SIG-M5 treated with dmso at 0.1 percent for 504 hours (cell line): ENCODE results near the gene SMOC1.
"Not testable (repeated sequence)": the region's sequence is repeated elsewhere in the genome, so short reads cannot be mapped to it uniquely, and the experiment has no call there.

Experiments used
- DNase-seq: peaks from one replicate; lab custom pipeline; 2025; ENCODE audit not compliant: unreplicated experiment; lab: John Stamatoyannopoulos, UW

Gene SMOC1

GRCh38 chr14:69896972-69897371 lies 17.8 kb downstream of the SMOC1 start:
- DNase-seq, result no peak

GRCh38 chr14:69900603-69901002 lies 21.4 kb downstream of the SMOC1 start:
- no peak for DNase-seq

- no peak for DNase-seq
These were observed 22.1 kb downstream of the SMOC1 start for GRCh38 chr14:69901113-69901951.

GRCh38 chr14:69903046-69903445 lies 23.8 kb downstream of the SMOC1 start:
- not testable (repeated sequence) for DNase-seq

- DNase-seq, result no peak
These were observed 25.0 kb downstream of the SMOC1 start for GRCh38 chr14:69904246-69904645.

- no peak for DNase-seq
These were observed 27.0 kb downstream of the SMOC1 start for GRCh38 chr14:69906201-69906600.

GRCh38 chr14:69909826-69910550 lies 30.8 kb downstream of the SMOC1 start:
- DNase-seq, result no peak

GRCh38 chr14:69910871-69911270 lies 31.7 kb downstream of the SMOC1 start:
- DNase-seq, result no peak

GRCh38 chr14:69913686-69914085 lies 34.5 kb downstream of the SMOC1 start:
- DNase-seq, result no peak

GRCh38 chr14:69916396-69916795 lies 37.2 kb downstream of the SMOC1 start:
- DNase-seq, result no peak

GRCh38 chr14:69917287-69917686 lies 38.1 kb downstream of the SMOC1 start:
- DNase-seq, result no peak

- no peak for DNase-seq
These were observed 40.6 kb downstream of the SMOC1 start for GRCh38 chr14:69919815-69920214.

- no peak for DNase-seq
These were observed 41.8 kb downstream of the SMOC1 start for GRCh38 chr14:69921052-69921451.

GRCh38 chr14:69922198-69922597 lies 43.0 kb downstream of the SMOC1 start:
- DNase-seq, result no peak

- no peak for DNase-seq
These were observed 45.0 kb downstream of the SMOC1 start for GRCh38 chr14:69924201-69924600.

GRCh38 chr14:69928111-69928523 lies 48.9 kb downstream of the SMOC1 start:
- DNase-seq, result no peak

GRCh38 chr14:69930780-69931379 lies 51.7 kb downstream of the SMOC1 start:
- no peak for DNase-seq

- no peak for DNase-seq
These were observed 52.7 kb downstream of the SMOC1 start for GRCh38 chr14:69931960-69932359.

GRCh38 chr14:69932391-69932790 lies 53.2 kb downstream of the SMOC1 start:
- DNase-seq, result no peak

- no peak for DNase-seq
These were observed 54.5 kb downstream of the SMOC1 start for GRCh38 chr14:69933623-69934275.

GRCh38 chr14:69937367-69938081 lies 58.3 kb downstream of the SMOC1 start:
- no peak for DNase-seq
